ENCODE results near the gene BCKDK.

BCKDK gene

DNA sequence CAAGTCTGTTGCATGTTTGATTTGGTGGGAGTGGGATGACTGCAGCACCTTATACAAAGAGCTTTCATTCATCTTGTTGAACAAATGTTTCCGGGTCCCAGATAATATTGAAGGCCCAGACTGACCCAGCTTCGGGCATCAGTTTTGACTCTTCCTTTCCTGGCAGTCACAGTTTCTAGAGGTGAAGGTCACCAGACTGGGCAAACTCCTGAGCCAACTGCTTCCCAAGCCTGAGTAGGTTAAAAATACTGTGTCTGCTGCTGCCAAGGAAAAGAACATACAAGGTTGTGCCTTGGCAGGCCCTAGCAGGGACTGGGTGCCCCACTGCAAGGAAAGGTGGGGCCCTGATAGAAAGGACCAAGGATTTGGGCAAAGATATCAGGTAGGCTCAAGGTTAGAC, 4.5 kb downstream of the BCKDK start:
- no peak overlapping the region for H3K4me3 ChIP-seq (ENCODE audit: low read depth, low read length)
- TF ChIP-seq, protein P1, sequence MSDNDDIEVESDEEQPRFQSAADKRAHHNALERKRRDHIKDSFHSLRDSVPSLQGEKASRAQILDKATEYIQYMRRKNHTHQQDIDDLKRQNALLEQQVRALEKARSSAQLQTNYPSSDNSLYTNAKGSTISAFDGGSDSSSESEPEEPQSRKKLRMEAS (IDR thresholded peaks at IDR 0.05; ENCODE audit: low read depth, low read length), result no peak
- TF ChIP-seq, protein P2, sequence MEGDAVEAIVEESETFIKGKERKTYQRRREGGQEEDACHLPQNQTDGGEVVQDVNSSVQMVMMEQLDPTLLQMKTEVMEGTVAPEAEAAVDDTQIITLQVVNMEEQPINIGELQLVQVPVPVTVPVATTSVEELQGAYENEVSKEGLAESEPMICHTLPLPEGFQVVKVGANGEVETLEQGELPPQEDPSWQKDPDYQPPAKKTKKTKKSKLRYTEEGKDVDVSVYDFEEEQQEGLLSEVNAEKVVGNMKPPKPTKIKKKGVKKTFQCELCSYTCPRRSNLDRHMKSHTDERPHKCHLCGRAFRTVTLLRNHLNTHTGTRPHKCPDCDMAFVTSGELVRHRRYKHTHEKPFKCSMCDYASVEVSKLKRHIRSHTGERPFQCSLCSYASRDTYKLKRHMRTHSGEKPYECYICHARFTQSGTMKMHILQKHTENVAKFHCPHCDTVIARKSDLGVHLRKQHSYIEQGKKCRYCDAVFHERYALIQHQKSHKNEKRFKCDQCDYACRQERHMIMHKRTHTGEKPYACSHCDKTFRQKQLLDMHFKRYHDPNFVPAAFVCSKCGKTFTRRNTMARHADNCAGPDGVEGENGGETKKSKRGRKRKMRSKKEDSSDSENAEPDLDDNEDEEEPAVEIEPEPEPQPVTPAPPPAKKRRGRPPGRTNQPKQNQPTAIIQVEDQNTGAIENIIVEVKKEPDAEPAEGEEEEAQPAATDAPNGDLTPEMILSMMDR (IDR thresholded peaks at IDR 0.05; ENCODE audit: low read depth, low read length), result no peak
- TF ChIP-seq MYC (IDR thresholded peaks at IDR 0.05; ENCODE audit: low read depth, low read length) (no peak), POLR2A (IDR thresholded peaks at IDR 0.05; ENCODE audit: extremely low read depth, insufficient read length) (no peak)
- DNase-seq (ENCODE audit: low read depth), result no peak

DNA sequence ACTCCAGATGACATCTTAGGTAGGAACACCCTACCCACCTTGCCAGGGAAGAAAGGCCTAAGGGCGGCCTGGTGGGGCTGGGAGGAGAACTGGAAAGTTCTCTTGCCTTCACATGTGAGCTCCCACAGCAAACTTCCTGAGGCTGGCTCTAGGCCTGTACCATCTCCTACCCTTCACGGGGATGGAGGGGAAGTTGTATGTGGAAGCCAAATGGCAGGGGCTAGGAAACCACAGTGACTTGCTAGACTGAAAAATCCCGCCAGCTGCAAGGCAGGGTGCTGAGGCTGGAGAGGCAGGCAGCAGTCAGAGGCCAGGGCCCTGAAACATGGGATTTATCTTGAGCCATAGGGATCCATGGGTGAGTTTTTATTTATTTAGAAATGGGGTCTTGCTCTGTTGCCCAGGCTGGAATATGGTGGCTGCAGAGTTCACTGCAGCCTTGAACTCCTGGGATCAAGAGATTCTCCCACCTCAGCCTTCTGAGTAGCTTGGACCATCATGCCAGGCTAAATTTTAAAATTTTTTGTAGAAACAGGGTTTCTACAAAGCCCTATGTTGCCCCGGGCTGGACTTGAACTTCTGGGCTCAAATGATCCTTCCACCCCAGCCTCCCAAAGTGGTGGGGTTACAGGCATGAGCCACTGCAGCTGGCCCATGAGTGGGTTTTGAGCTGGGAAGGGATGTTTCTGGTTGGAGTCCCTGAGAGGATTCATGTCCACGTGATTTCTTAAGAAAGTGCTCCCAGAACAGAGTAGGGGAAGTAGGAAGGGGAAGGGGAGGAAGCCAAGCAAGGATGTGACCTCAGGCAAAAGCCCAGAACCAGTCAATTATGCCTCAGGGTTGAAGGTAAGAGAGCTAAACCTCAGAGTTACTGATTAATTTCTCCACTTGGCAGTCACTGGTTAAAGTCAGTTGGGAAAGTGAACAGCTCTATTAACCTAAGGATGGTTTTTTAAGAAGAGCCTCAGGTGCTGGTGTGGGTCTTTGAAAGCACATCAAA, 5.2 kb downstream of the BCKDK start:
- peak; percentile 67 for DNase-seq (ENCODE audit: low read depth)
- H3K4me3 ChIP-seq (ENCODE audit: low read depth, low read length), result no peak overlapping the region
- TF ChIP-seq, protein P2 (IDR thresholded peaks at IDR 0.05; ENCODE audit: low read depth, low read length), result no peak
- TF ChIP-seq, protein P1 (IDR thresholded peaks at IDR 0.05; ENCODE audit: low read depth, low read length), result peak; percentile 3; the same call in 1 of the 2 replicates

DNA sequence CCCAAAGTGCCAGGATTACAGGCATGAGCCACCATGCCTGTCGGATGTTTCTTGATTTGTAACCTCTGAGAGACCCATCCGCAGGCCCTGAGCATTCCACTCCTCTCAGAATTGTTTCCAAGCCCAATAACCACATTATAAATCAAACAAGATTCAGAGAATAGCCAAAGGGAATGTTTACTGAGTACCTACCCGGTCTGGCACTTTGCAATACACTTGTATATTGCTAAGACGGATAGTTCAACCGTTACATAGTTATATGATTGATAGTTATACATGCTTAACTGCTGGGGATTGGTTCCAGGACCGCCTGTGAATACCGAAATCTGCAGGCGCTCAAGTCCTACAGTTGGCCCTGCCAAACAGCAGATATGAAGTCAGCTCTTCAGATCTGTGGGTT, 6.3 kb downstream of the BCKDK start:
- DNase-seq (ENCODE audit: low read depth), result no peak
- TF ChIP-seq, protein P1 (IDR thresholded peaks at IDR 0.05; ENCODE audit: low read depth, low read length), result no peak
- TF ChIP-seq MYC (IDR thresholded peaks at IDR 0.05; ENCODE audit: low read depth, low read length) (no peak), POLR2A (IDR thresholded peaks at IDR 0.05; ENCODE audit: extremely low read depth, insufficient read length) (no peak)
- TF ChIP-seq, protein P2 (IDR thresholded peaks at IDR 0.05; ENCODE audit: low read depth, low read length), result no peak
- H3K4me3 ChIP-seq (ENCODE audit: low read depth, low read length), result no peak overlapping the region

DNA sequence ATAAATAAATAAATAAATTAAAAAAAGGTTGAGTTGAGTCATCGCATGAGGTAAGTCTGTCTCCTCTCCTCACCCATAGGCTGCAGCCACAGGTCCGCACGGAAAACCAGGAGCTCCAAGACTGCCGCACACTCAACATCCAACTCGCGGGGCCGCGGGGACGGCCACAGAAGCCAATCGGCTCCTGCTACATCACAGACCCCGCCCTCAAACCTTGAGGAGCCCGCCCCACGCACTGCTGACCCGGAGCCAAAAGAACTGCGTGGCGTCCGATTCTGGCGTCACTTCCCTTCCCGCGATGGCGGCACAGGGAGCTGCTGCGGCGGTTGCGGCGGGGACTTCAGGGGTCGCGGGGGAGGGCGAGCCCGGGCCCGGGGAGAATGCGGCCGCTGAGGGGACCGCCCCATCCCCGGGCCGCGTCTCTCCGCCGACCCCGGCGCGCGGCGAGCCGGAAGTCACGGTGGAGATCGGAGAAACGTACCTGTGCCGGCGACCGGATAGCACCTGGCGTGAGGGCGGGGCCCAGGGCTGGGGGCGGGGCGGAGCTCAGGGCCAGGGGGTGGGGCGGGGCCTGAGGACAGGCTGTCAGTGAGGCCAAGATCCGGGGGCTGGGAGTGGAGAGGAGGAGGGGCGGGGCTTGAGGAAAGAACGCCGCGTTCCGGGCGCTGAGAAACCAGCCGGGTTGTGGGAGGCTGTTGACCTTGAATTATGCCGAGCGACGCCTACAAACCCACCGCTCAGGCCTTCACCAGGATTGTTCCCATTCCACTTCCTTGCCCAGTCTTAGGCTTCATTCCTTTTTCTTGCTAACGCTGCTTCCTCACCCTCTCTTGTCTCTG, 9.4 kb downstream of the BCKDK start, which contains the start of gene KAT8:
KAT8 (plus strand) TSS at position 281 of the 839 bp plus-strand sequence; CDS start at position 299, 18 bp downstream.
- DNase-seq (ENCODE audit: low read depth), result peak; percentile 98
- peak within 1 kb of the TSS; percentile 91 for H3K4me3 ChIP-seq (ENCODE audit: low read depth, low read length)
- TF ChIP-seq MYC (IDR thresholded peaks at IDR 0.05; ENCODE audit: low read depth, low read length) (peak; percentile 82), POLR2A (IDR thresholded peaks at IDR 0.05; ENCODE audit: extremely low read depth, insufficient read length) (peak; percentile 83)
- TF ChIP-seq, protein P1 (IDR thresholded peaks at IDR 0.05; ENCODE audit: low read depth, low read length), result peak; percentile 58
- TF ChIP-seq, protein P2 (IDR thresholded peaks at IDR 0.05; ENCODE audit: low read depth, low read length), result no peak

DNA sequence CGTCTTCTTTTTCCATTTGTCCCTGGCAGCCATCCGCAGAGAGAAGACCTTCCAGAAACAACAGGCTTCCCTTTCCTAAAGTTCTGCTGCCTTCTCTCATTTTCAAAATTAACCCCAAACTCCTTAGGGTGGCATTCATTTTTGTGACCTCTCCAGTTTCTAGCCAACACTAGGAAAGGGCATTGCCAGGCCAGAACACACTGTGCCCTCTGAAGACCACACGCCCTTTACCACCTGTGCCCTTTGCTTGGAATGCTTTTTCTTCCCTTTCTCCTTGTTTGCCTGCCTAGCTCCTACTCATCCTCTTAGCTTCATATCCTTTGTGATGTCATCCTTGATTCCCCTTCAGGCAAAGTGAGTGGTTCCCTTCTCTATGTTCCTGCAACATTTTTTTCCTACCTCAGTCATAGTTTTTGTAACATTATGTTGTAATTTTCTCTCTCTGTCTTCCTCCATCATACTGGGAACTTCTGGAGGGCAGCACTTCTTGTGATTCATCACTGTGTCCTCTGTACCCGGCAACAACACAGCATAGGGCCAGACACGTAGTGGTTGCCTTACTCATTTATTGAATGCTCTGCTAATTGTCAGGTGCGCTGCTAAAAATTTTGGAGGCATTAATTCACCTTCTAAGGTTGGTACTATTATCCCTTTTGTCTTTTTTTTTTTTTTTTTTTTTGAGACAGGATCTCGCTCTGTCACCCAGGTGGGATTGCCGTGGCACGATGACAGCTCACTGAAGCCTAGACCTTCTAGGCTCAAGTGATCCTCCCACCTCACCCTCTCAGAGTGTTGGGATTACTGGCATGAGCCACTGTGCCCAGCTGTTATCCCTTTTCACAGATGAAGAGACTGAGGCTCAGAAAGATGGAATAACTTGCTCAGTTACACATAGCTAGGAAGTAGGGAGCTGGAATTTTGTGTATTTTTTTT, 10.3 kb downstream of the BCKDK start:
- no peak for DNase-seq (ENCODE audit: low read depth)
- TF ChIP-seq, protein P1 (IDR thresholded peaks at IDR 0.05; ENCODE audit: low read depth, low read length), result no peak
- no peak for TF ChIP-seq POLR2A (IDR thresholded peaks at IDR 0.05; ENCODE audit: extremely low read depth, insufficient read length)
- TF ChIP-seq, protein P2 (IDR thresholded peaks at IDR 0.05; ENCODE audit: low read depth, low read length), result no peak
- TF ChIP-seq MYC (IDR thresholded peaks at IDR 0.05; ENCODE audit: low read depth, low read length), result no peak
- peak overlapping the region; percentile 91 for H3K4me3 ChIP-seq (ENCODE audit: low read depth, low read length)
